H9 (cell line): ENCODE results near the gene E2F7. TPM values are rescaled to one million over a fixed set of nuclear protein-coding genes. Genes with fewer than 3 reads are reported as not detected.

ENCODE experiments used
- DNase-seq: peaks from one replicate; pipeline ENCODE4 v3.0.0-alpha.2; 2017
- H2AFZ ChIP-seq: one replicate; pipeline ENCODE4 v1.6.1; 2013; ENCODE audit warnings: mild to moderate bottlenecking, low read length, control low read depth, moderate library complexity
- H2AK5ac ChIP-seq: 2 replicates; pipeline ENCODE4 v1.6.1; 2013; ENCODE audit warnings: low read length, control low read depth, mixed read lengths; ENCODE audit not compliant: insufficient read length
- H2BK120ac ChIP-seq: one replicate; pipeline ENCODE4 v1.6.1; 2013; ENCODE audit warnings: low read depth, mild to moderate bottlenecking, low read length, control low read depth, inconsistent platforms; ENCODE audit not compliant: poor library complexity, severe bottlenecking
- H2BK12ac ChIP-seq: 2 replicates; pipeline ENCODE4 v1.6.1; 2013; ENCODE audit warnings: low read length, control low read depth, mixed read lengths, low read depth; ENCODE audit not compliant: insufficient read length
- H2BK15ac ChIP-seq: 2 replicates; pipeline ENCODE4 v1.6.1; 2013; ENCODE audit warnings: low read depth, low read length, control low read depth
- H2BK20ac ChIP-seq: one replicate; pipeline ENCODE4 v1.6.1; 2013; ENCODE audit warnings: low read depth, mild to moderate bottlenecking, low read length, control low read depth, inconsistent platforms; ENCODE audit not compliant: poor library complexity, severe bottlenecking
- H2BK5ac ChIP-seq: 2 replicates; pipeline ENCODE4 v1.6.1; 2013; ENCODE audit warnings: low read length, control low read depth, mixed read lengths; ENCODE audit not compliant: insufficient read length
- H3K14ac ChIP-seq: 2 replicates; pipeline ENCODE4 v1.6.1; 2013; ENCODE audit warnings: low read length, control low read depth; ENCODE audit not compliant: insufficient read depth
- H3K18ac ChIP-seq: 2 replicates; pipeline ENCODE4 v1.6.1; 2013; ENCODE audit warnings: low read depth, mild to moderate bottlenecking, mixed read lengths, low read length, control low read depth; ENCODE audit not compliant: insufficient read length
- H3K23ac ChIP-seq: 2 replicates; pipeline ENCODE4 v1.6.1; 2013; ENCODE audit warnings: low read length, control low read depth, mixed read lengths, low read depth; ENCODE audit not compliant: insufficient read length
- H3K23me2 ChIP-seq: 2 replicates; pipeline ENCODE4 v1.6.1; 2013; ENCODE audit warnings: low read depth, mild to moderate bottlenecking, mixed read lengths, low read length, control low read depth; ENCODE audit not compliant: insufficient read length, poor library complexity, severe bottlenecking
- H3K27ac ChIP-seq: 2 replicates; pipeline ENCODE4 v1.5.1; 2013; ENCODE audit warnings: low read length, control low read depth, mixed read lengths, low read depth; ENCODE audit not compliant: insufficient read length
- H3K27me3 ChIP-seq: 2 replicates; pipeline ENCODE4 v1.6.1; 2013; ENCODE audit warnings: low read length, control low read depth, inconsistent platforms; ENCODE audit not compliant: insufficient read depth
- H3K4ac ChIP-seq: 2 replicates; pipeline ENCODE4 v1.6.1; 2013; ENCODE audit warnings: low read depth, mild to moderate bottlenecking, control low read depth, inconsistent platforms, low read length, moderate library complexity
- H3K4me1 ChIP-seq: 2 replicates; pipeline ENCODE4 v1.6.1; 2013; ENCODE audit warnings: low read length, control low read depth, inconsistent platforms; ENCODE audit not compliant: insufficient read depth
- H3K4me2 ChIP-seq: 2 replicates; pipeline ENCODE4 v1.6.1; 2013; ENCODE audit warnings: low read length, control low read depth, mixed read lengths; ENCODE audit not compliant: insufficient read length, insufficient read depth
- H3K56ac ChIP-seq: 2 replicates; pipeline ENCODE4 v1.6.1; 2013; ENCODE audit warnings: low read depth, mild to moderate bottlenecking, mixed read lengths, low read length, control low read depth; ENCODE audit not compliant: insufficient read length
- H3K79me1 ChIP-seq: 2 replicates; pipeline ENCODE4 v1.6.1; 2013; ENCODE audit warnings: low read depth, mild to moderate bottlenecking, moderate library complexity, low read length, control low read depth, inconsistent platforms; ENCODE audit not compliant: insufficient read depth, poor library complexity, severe bottlenecking
- H3K79me2 ChIP-seq: 2 replicates; pipeline ENCODE4 v1.6.1; 2013; ENCODE audit warnings: low read length, control low read depth, inconsistent platforms; ENCODE audit not compliant: insufficient read depth
- H3K9ac ChIP-seq: 2 replicates; pipeline ENCODE4 v1.6.1; 2013; ENCODE audit warnings: low read length, control low read depth, mixed read lengths; ENCODE audit not compliant: insufficient read length; ENCODE audit errors: extremely low read depth
- H3K9me3 ChIP-seq: one replicate; pipeline ENCODE4 v1.6.1; 2013; ENCODE audit warnings: low read depth, low read length, inconsistent platforms; ENCODE audit not compliant: control insufficient read depth
- H3T11ph ChIP-seq: one replicate; pipeline ENCODE4 v1.6.1; 2013; ENCODE audit warnings: mild to moderate bottlenecking, low read length, control low read depth, inconsistent platforms
- H4K20me1 ChIP-seq: one replicate; pipeline ENCODE4 v1.6.1; 2013; ENCODE audit not compliant: control insufficient read depth, insufficient read length, insufficient read depth
- H4K5ac ChIP-seq: 2 replicates; pipeline ENCODE4 v1.6.1; 2013; ENCODE audit warnings: low read depth, mild to moderate bottlenecking, mixed read lengths, low read length, control low read depth; ENCODE audit not compliant: insufficient read length
- H4K8ac ChIP-seq: replicated peaks from 2 replicates; pipeline ENCODE4 v1.6.1; 2013; ENCODE audit warnings: low read length, control low read depth, mixed read lengths, low read depth; ENCODE audit not compliant: insufficient read length
- H4K91ac ChIP-seq: 2 replicates; pipeline ENCODE4 v1.6.1; 2013; ENCODE audit warnings: low read depth, mild to moderate bottlenecking, moderate library complexity, mixed read lengths, low read length, control low read depth; ENCODE audit not compliant: insufficient read length
- H3K27ac Mint-ChIP-seq, 3 experiments: 2 replicates in 2 of 3; 3 replicates in 1 of 3; pipeline ENCODE4 v1.8.0; 2020 to 2021; ENCODE audit warnings: mixed read lengths in 3 of 3, mild to moderate bottlenecking in 1 of 3, moderate library complexity in 1 of 3
- H3K27me3 Mint-ChIP-seq: 2 replicates; pipeline ENCODE4 v1.8.0; 2021; ENCODE audit warnings: low read depth, mild to moderate bottlenecking, moderate library complexity, mixed read lengths
- H3K36me3 Mint-ChIP-seq, 3 experiments: 2 replicates in 2 of 3; 3 replicates in 1 of 3; pipeline ENCODE4 v1.8.0; 2020 to 2021; ENCODE audit warnings: low read depth in 3 of 3, mixed read lengths in 3 of 3; ENCODE audit not compliant: insufficient read depth in 1 of 3
- H3K4me1 Mint-ChIP-seq, 2 experiments: 2 replicates each; pipeline ENCODE4 v1.8.0; 2020; ENCODE audit warnings: mixed read lengths in 2 of 2
- H3K4me3 Mint-ChIP-seq, 2 experiments: 2 replicates in 1 of 2; 3 replicates in 1 of 2; pipeline ENCODE4 v1.8.0; 2020 to 2021; ENCODE audit warnings: mild to moderate bottlenecking in 2 of 2, mixed read lengths in 2 of 2, moderate library complexity in 1 of 2
- H3K9me3 Mint-ChIP-seq, 2 experiments: 2 replicates in 1 of 2; 3 replicates in 1 of 2; pipeline ENCODE4 v1.8.0; 2020; ENCODE audit warnings: mild to moderate bottlenecking in 2 of 2, mixed read lengths in 2 of 2, moderate library complexity in 1 of 2
- WGBS: extraction: QIAGEN DNeasy Blood & Tissue Kit; methylation state at CpG from one replicate; pipeline ENCODE4 v1.1.7; 2013; ENCODE audit warnings: missing lambda C conversion rate, low lambda C conversion rate, mixed read lengths; ENCODE audit not compliant: insufficient read length; ENCODE audit errors: extremely low coverage; 5-methylcytosine and 5-hydroxymethylcytosine counted together
- total RNA-seq: library from RNA; stranded (reverse); gene quantifications from 2 replicates; pipeline ENCODE4 v1.2.1, GENCODE V29; 2021
- TF ChIP-seq, protein P1 (sequence below): fragments of 200-600 bp; sonication (generic); conservative IDR thresholded peaks from 3 replicates; pipeline ENCODE4 v1.8.0; 2021; ENCODE audit warnings: antibody characterized with exemption, mild to moderate bottlenecking

Gene E2F7
- total RNA-seq, 1 experiment from 2014 or later: 24.5 TPM

DNA sequence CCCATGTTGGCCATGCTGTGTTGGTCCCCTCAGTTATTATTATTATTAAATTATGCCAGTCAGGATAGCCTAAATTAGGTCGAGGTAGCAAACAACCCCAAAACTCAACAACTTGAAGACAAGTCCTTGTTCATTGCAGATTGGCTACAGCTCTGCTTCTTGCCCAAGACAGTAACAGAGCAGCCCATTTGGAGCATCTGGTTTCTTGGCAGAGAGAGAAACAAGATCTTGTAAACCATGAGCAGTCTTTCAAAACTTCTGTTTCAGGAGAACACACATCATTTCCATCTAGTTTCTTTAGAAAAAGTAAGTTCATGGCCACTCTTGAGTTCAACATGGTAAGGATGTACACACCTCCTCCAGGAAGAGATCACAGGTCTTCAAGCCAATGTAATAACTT, 52.3 kb downstream of the E2F7 start:
- no peak overlapping the region for H2BK5ac ChIP-seq
- H3K56ac ChIP-seq: no peak overlapping the region
- Mint-ChIP-seq H3K27me3 (no peaks in the 10 kb centered on the region; the same call in none of the 2 replicates), H3K9me3 (peaks cover 4 to 5% of the 10 kb centered on the region in 2 experiments), H3K36me3 (peaks cover 6 to 9% (median 9%) of the 10 kb centered on the region in 3 experiments), H3K27ac (no peak overlapping the region), H3K4me1 (peaks cover 8 to 9% of the 10 kb centered on the region in 2 experiments), H3K4me3 (no peak overlapping the region)
- TF ChIP-seq, protein P1, sequence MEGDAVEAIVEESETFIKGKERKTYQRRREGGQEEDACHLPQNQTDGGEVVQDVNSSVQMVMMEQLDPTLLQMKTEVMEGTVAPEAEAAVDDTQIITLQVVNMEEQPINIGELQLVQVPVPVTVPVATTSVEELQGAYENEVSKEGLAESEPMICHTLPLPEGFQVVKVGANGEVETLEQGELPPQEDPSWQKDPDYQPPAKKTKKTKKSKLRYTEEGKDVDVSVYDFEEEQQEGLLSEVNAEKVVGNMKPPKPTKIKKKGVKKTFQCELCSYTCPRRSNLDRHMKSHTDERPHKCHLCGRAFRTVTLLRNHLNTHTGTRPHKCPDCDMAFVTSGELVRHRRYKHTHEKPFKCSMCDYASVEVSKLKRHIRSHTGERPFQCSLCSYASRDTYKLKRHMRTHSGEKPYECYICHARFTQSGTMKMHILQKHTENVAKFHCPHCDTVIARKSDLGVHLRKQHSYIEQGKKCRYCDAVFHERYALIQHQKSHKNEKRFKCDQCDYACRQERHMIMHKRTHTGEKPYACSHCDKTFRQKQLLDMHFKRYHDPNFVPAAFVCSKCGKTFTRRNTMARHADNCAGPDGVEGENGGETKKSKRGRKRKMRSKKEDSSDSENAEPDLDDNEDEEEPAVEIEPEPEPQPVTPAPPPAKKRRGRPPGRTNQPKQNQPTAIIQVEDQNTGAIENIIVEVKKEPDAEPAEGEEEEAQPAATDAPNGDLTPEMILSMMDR: no peak
- H3K14ac ChIP-seq: no peak overlapping the region
- DNase-seq: no peak
- H3T11ph ChIP-seq: no peak overlapping the region
- no peak overlapping the region for H2AFZ ChIP-seq
- no CpG with 5 or more reads among the region's 1 CpG for WGBS
- H3K4me1 ChIP-seq: no peaks in the 10 kb centered on the region; the same call in 1 of the 2 replicates
- H3K4me2 ChIP-seq: no peak overlapping the region
- no peaks in the 10 kb centered on the region for H4K20me1 ChIP-seq
- no peak overlapping the region for H4K5ac ChIP-seq
- no peak overlapping the region for H2BK12ac ChIP-seq
- no peak overlapping the region for H3K18ac ChIP-seq
- H3K79me1 ChIP-seq: no peaks in the 10 kb centered on the region
- no peak overlapping the region for H2BK20ac ChIP-seq
- H3K9ac ChIP-seq: no peak overlapping the region
- H2BK15ac ChIP-seq: no peak overlapping the region
- no peak overlapping the region for H3K27ac ChIP-seq
- H2BK120ac ChIP-seq: no peak overlapping the region
- H2AK5ac ChIP-seq: no peak overlapping the region
- H3K79me2 ChIP-seq: no peaks in the 10 kb centered on the region
- no peaks in the 10 kb centered on the region for H3K27me3 ChIP-seq
- no peak overlapping the region for H3K4ac ChIP-seq
- no peaks in the 10 kb centered on the region for H3K23me2 ChIP-seq
- no peak overlapping the region for H4K91ac ChIP-seq
- H4K8ac ChIP-seq: no peak overlapping the region
- H3K23ac ChIP-seq: no peak overlapping the region
- H3K9me3 ChIP-seq: no peaks in the 10 kb centered on the region
